PFSK-1 (cell line): ENCODE data around the gene TRAPPC2. TPM values are rescaled to one million over a fixed set of nuclear protein-coding genes. Genes with fewer than 3 reads are reported as not detected.
A peak's percentile ranks its signal among the peaks of the same experiment; 100 is the strongest.

Experiments
- FOXP2 ChIP-seq: optimal IDR thresholded peaks from 2 replicates; pipeline ENCODE3; 2011; ENCODE audit warnings: borderline replicate concordance, control low read depth, inconsistent platforms; ENCODE audit not compliant: insufficient read depth; ENCODE audit errors: extremely low read length, extremely low read depth
- POLR2AphosphoS5 ChIP-seq: IDR thresholded peaks from 2 replicates; pipeline ENCODE4 v1.6.1; 2012; ENCODE audit warnings: low read depth, mild to moderate bottlenecking, control low read depth, low read length, moderate library complexity
- REST ChIP-seq, 2 experiments: IDR thresholded peaks; 2 replicates each; pipeline versions ENCODE4 v1.6.1 to v1.8.0; 2011 to 2012; ENCODE audit warnings: low read depth in 2 of 2, low read length in 2 of 2, control low read depth in 1 of 2, inconsistent platforms in 1 of 2, mild to moderate bottlenecking in 1 of 2, moderate library complexity in 1 of 2; ENCODE audit not compliant: insufficient read depth in 1 of 2
- SIN3A ChIP-seq: IDR thresholded peaks from 2 replicates; pipeline ENCODE4 v1.6.1; 2012; ENCODE audit warnings: mild to moderate bottlenecking, low read length, moderate library complexity, borderline replicate concordance; ENCODE audit not compliant: insufficient read depth
- TAF1 ChIP-seq: IDR thresholded peaks from 2 replicates; pipeline ENCODE4 v1.6.1; 2012; ENCODE audit warnings: low read length, control low read depth, borderline replicate concordance; ENCODE audit not compliant: insufficient read depth
- polyA plus RNA-seq: library from polyadenylated mRNA; unstranded; fragments of >200 nt; gene quantifications from one replicate; pipeline ENCODE4 v1.2.1, GENCODE V29; 2012; ENCODE audit warnings: low read depth, missing spikeins; ENCODE audit not compliant: insufficient read length

The TRAPPC2 gene
- polyA plus RNA-seq = 6.5 TPM

- TF ChIP-seq FOXP2 = peak; percentile 27
- TF ChIP-seq REST (IDR thresholded peaks at IDR 0.05; ENCODE audit: insufficient read depth in 1 of 2, low read depth in 2 of 2, low read length in 2 of 2) = no peak
- peak; percentile 39; the same call in 1 of the 2 replicates for TF ChIP-seq SIN3A
- peak; percentile 68 for TF ChIP-seq POLR2AphosphoS5
- no peak; the same call in 1 of the 2 replicates for TF ChIP-seq TAF1
Measured at GRCh38 chrX:13734278-13735172, at the start of gene TRAPPC2, which contains the start of gene OFD1. TSS of gene TRAPPC2 (minus strand) at chrX:13734620. CDS start at chrX:13719963, 14,657 bp downstream. TSS of gene OFD1 (plus strand) at chrX:13734748. CDS start at chrX:13735072, 324 bp downstream.

- TF ChIP-seq REST (IDR thresholded peaks at IDR 0.05; ENCODE audit: insufficient read depth in 1 of 2, low read depth in 2 of 2, low read length in 2 of 2) = no peak
- TF ChIP-seq SIN3A = no peak
- no peak for TF ChIP-seq TAF1
- no peak for TF ChIP-seq FOXP2
- TF ChIP-seq POLR2AphosphoS5 = no peak
Measured at GRCh38 chrX:13780868-13781427, 46.5 kb upstream of the TRAPPC2 start.

- no peak for TF ChIP-seq REST (IDR thresholded peaks at IDR 0.05; ENCODE audit: insufficient read depth in 1 of 2, low read depth in 2 of 2, low read length in 2 of 2)
- TF ChIP-seq SIN3A = no peak
- TF ChIP-seq POLR2AphosphoS5 = no peak
- TF ChIP-seq TAF1 = no peak
- TF ChIP-seq FOXP2 = no peak
Measured at GRCh38 chrX:13778916-13779315, 44.5 kb upstream of the TRAPPC2 start.

GRCh38 chrX:13776387-13776786, 42.0 kb upstream of the TRAPPC2 start:
- no peak for TF ChIP-seq POLR2AphosphoS5
- TF ChIP-seq SIN3A = no peak
- TF ChIP-seq REST (IDR thresholded peaks at IDR 0.05; ENCODE audit: insufficient read depth in 1 of 2, low read depth in 2 of 2, low read length in 2 of 2) = no peak
- no peak for TF ChIP-seq FOXP2
